GM12801 (cell line): ENCODE measurements around the gene PRELID3B.

Experiments used
- CTCF ChIP-seq: IDR thresholded peaks from one replicate; pipeline ENCODE4 v1.5.1; 2011; ENCODE audit warnings: control low read depth; ENCODE audit not compliant: insufficient read length; ENCODE audit errors: extremely low read depth

PRELID3B gene

GRCh38 chr20:59001068-59001448, 41.5 kb downstream of the PRELID3B start:
- TF ChIP-seq CTCF = no peak

GRCh38 chr20:59000326-59000725, 42.3 kb downstream of the PRELID3B start:
- no peak for TF ChIP-seq CTCF

- TF ChIP-seq CTCF = no peak
These were observed 43.9 kb downstream of the PRELID3B start for GRCh38 chr20:58998656-58999055.

GRCh38 chr20:58997141-58997770, 45.3 kb downstream of the PRELID3B start:
- TF ChIP-seq CTCF = no peak

GRCh38 chr20:58996226-58996611, 46.4 kb downstream of the PRELID3B start:
- TF ChIP-seq CTCF = no peak

- no peak for TF ChIP-seq CTCF
These were observed 46.9 kb downstream of the PRELID3B start for GRCh38 chr20:58995461-58996225.

- TF ChIP-seq CTCF = no peak
These were observed 48.0 kb downstream of the PRELID3B start for GRCh38 chr20:58994390-58995159.
